Mesodermal cell (in vitro differentiated cells): Measurements from ENCODE around the gene MRPL12.
"Not testable (repeated sequence)": the region's sequence is repeated elsewhere in the genome, so short reads cannot be mapped to it uniquely, and the experiment has no call there.

Experiments used
- H3K27ac ChIP-seq: 2 replicates; pipeline ENCODE4 v1.7.0; 2013; ENCODE audit warnings: mild to moderate bottlenecking, low read depth, low read length, moderate library complexity; ENCODE audit not compliant: severe bottlenecking
- H3K36me3 ChIP-seq: 2 replicates; pipeline ENCODE4 v1.7.1; 2013; ENCODE audit warnings: mild to moderate bottlenecking, low read length, moderate library complexity; ENCODE audit not compliant: control insufficient read depth, insufficient read depth
- H3K4me1 ChIP-seq: one replicate; pipeline ENCODE4 v1.7.1; 2013; ENCODE audit warnings: mild to moderate bottlenecking, low read length; ENCODE audit not compliant: insufficient read depth, control insufficient read depth, poor library complexity, severe bottlenecking
- H3K4me3 ChIP-seq: 2 replicates; pipeline ENCODE4 v1.7.0; 2013; ENCODE audit warnings: low read length, control low read depth, mild to moderate bottlenecking; ENCODE audit not compliant: insufficient read depth, poor library complexity, severe bottlenecking; ENCODE audit errors: extremely low read depth
- H3K9me3 ChIP-seq: 2 replicates; pipeline ENCODE4 v1.7.1; 2013; ENCODE audit warnings: mild to moderate bottlenecking, low read length, moderate library complexity; ENCODE audit not compliant: control insufficient read depth
- WGBS, 2 experiments: methylation state at CpG; one replicate each; pipeline ENCODE4 v1.1.5; 2013; ENCODE audit warnings: missing lambda C conversion rate in 2 of 2; ENCODE audit not compliant: insufficient coverage in 2 of 2; 5-methylcytosine and 5-hydroxymethylcytosine counted together

Gene MRPL12

DNA sequence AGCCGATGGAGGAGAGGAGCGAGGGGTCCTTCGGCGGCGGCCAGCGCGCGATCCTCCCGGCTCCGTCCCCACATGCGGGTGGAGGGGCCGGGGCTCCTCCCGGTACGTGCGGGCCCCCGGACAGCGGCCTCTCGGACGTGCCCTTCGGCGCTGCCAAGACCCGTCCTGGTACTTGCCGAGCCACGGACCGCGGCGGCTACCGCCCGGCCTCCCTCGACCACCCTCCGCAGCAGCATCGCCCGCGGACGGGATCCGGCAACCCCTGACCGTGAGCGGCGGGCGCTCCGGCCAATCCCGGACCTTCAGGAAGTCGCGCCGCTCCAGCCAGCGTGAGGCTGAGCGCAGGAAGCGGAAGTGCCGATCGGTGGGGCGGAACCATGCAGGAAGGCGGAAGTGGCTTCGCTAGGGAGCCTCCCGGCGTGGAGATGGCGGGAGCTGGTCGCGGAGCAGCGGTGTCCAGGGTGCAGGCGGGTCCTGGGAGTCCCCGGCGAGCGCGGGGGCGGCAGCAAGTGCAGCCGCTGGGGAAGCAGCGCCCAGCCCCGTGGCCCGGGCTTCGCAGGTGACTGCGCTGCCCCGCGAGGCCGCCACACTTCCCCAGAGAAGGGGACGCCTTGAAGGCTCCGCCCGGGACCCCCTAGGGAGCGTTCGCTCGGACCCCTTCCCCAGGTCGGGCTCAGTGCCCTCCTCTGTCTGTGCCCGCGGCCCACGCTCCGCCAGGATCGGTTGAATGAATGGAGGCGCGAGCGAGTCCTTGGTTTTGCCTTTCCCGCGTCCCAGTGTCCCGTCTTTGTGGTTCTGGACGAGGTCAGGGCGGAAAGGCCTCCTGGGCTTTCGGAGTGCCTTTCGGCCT, 36.6 kb upstream of the MRPL12 start, which contains the start of the genes CCDC137 and OXLD1:
TSS of gene CCDC137 (plus strand) at position 396 of the 850 bp plus-strand sequence. CDS start at position 426, 30 bp downstream.
TSS of gene OXLD1 (minus strand) at position 264 of the 850 bp plus-strand sequence. CDS start at position 236, 28 bp downstream.
- peak within 1 kb of the TSS; percentile 79 for H3K27ac ChIP-seq
- H3K9me3 ChIP-seq = no peaks in the 10 kb centered on the region
- peak within 1 kb of the TSS; percentile 94 for H3K4me3 ChIP-seq
- 0 to 1% methylated on average over 77 to 81 of the region's 96 CpGs for WGBS, 2 experiments
- peaks cover 48% of the 10 kb centered on the region for H3K36me3 ChIP-seq
- H3K4me1 ChIP-seq = peaks cover 14% of the 10 kb centered on the region

- Histone ChIP-seq H3K36me3 (peaks cover 60% of the 10 kb centered on the region), H3K9me3 (no peaks in the 10 kb centered on the region), H3K4me3 (peak overlapping the region; percentile 94), H3K4me1 (peaks cover 14% of the 10 kb centered on the region), H3K27ac (no peak overlapping the region)
- WGBS, 2 experiments = 90 to 92% methylated on average over 17 to 18 of the region's 18 CpGs
Measured at GRCh38 chr17:81667754-81668153, 35.4 kb upstream of the MRPL12 start.

GRCh38 chr17:81672504-81672903, 30.7 kb upstream of the MRPL12 start:
- H3K36me3 ChIP-seq = peaks cover 75% of the 10 kb centered on the region
- WGBS, 2 experiments = 91 to 97% methylated on average over 14 to 16 of the region's 18 CpGs
- H3K4me1 ChIP-seq = peaks cover 8% of the 10 kb centered on the region
- H3K27ac ChIP-seq = no peak overlapping the region
- H3K4me3 ChIP-seq = no peak overlapping the region
- no peaks in the 10 kb centered on the region for H3K9me3 ChIP-seq

DNA sequence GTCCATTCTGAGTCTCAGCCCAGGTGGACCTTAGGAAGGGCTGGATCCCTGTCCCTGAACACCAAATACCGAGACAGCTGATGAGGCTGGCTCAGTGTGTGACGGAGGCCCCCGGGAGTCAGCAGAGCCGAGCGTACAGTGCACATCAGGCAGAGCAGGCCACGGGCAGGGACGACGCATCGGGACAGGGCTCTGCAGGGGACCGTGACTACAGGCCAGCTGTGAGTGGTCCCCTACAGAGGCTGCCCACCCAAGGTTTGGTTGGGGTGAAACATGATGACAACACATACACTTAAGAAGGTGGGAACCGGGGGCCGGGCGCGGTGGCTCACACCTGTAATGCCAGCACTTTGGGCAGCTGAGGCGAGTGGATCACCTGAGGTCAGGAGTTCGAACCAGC, 30.2 kb upstream of the MRPL12 start:
- H3K4me1 ChIP-seq = peaks cover 6% of the 10 kb centered on the region
- H3K4me3 ChIP-seq = no peak overlapping the region
- WGBS, 2 experiments = 98 to 99% methylated on average over 16 of the region's 16 CpGs
- H3K36me3 ChIP-seq = peaks cover 71% of the 10 kb centered on the region
- H3K9me3 ChIP-seq = no peaks in the 10 kb centered on the region
- no peak overlapping the region for H3K27ac ChIP-seq

DNA sequence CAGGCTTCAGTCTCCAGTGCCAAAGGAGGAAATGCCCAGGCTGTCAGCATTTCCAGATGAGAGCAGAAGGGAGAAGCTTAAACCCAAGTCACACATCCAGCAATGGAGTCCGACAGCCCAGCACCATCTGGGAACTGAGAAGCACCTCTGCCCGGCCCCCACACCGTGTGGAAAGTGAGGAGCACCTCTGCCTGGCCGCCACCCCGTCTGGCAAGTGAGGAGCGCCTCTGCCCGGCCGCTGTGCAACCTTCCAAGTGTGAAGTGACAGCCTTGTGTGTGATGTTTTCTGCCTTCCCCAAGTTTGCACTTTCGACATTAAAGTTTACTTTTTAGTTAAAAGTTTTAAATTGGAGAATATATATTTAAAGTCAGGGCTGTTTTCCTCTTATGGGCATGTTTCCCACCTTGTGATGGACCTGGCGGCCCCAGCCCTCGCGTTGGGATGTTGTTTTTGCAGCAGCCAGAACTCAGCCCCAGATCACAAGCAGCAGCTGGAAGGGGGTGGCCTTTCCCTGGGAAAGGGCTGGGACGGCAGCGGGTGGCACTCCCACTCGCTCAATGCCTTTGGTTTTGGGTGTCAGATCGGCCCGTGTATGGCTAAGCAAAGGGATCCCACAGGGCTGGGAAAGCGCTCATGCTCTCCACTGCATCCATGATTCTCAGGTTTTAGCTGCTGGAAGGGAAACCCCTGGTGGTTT, 29.5 kb upstream of the MRPL12 start:
- no peaks in the 10 kb centered on the region for H3K4me1 ChIP-seq
- H3K36me3 ChIP-seq = peaks cover 64% of the 10 kb centered on the region
- 94 to 95% methylated on average over 16 to 17 of the region's 18 CpGs for WGBS, 2 experiments
- no peaks in the 10 kb centered on the region for H3K9me3 ChIP-seq
- H3K27ac ChIP-seq = no peak overlapping the region
- H3K4me3 ChIP-seq = no peak overlapping the region

GRCh38 chr17:81675515-81676221, 27.5 kb upstream of the MRPL12 start:
- 34 to 50% methylated on average over 9 to 10 of the region's 18 CpGs for WGBS, 2 experiments
- peaks cover 54% of the 10 kb centered on the region for H3K36me3 ChIP-seq
- H3K4me3 ChIP-seq, H3K9me3 ChIP-seq, H3K27ac ChIP-seq, H3K4me1 ChIP-seq: not testable (repeated sequence)

- Histone ChIP-seq H3K36me3 (peaks cover 50% of the 10 kb centered on the region), H3K9me3 (no peaks in the 10 kb centered on the region), H3K4me1 (no peaks in the 10 kb centered on the region), H3K27ac (no peak overlapping the region), H3K4me3 (no peak overlapping the region)
- 94 to 99% methylated on average over 15 to 17 of the region's 17 CpGs for WGBS, 2 experiments
Measured at GRCh38 chr17:81676906-81677305, 26.3 kb upstream of the MRPL12 start.

DNA sequence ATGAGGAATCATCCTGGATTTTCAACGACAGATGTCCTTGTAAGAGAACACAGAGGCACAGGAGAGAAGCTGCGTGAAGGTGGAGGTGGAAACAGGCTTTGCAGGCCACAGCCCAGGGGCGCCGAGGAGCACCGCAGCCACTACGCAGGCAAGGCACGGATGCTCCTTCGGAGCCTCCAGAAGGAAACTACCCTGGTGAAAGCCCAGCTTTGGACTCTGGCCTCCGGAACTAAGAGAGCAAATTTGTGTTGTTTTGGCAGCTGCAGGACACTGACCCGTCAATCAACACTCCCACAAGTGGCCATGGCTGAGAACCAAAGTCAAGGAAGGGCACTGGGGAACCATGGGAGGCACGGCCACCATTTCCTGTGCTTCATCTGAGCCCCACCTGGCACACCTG, 23.0 kb upstream of the MRPL12 start:
- WGBS, 2 experiments = 96 to 98% methylated on average over 11 of the region's 11 CpGs

GRCh38 chr17:81681672-81682071, 21.5 kb upstream of the MRPL12 start:
- Histone ChIP-seq H3K4me1 (peaks cover 16% of the 10 kb centered on the region), H3K9me3 (no peaks in the 10 kb centered on the region), H3K36me3 (peaks cover 34% of the 10 kb centered on the region), H3K27ac (no peak overlapping the region), H3K4me3 (no peak overlapping the region)
- WGBS, 2 experiments = 95 to 98% methylated on average over 13 to 17 of the region's 17 CpGs

More for the DNA sequence above, 23.0 kb upstream of the MRPL12 start:
- Histone ChIP-seq H3K27ac (no peak overlapping the region), H3K4me3 (no peak overlapping the region), H3K36me3 (peaks cover 23% of the 10 kb centered on the region), H3K9me3 (no peaks in the 10 kb centered on the region), H3K4me1 (peaks cover 10% of the 10 kb centered on the region)

DNA sequence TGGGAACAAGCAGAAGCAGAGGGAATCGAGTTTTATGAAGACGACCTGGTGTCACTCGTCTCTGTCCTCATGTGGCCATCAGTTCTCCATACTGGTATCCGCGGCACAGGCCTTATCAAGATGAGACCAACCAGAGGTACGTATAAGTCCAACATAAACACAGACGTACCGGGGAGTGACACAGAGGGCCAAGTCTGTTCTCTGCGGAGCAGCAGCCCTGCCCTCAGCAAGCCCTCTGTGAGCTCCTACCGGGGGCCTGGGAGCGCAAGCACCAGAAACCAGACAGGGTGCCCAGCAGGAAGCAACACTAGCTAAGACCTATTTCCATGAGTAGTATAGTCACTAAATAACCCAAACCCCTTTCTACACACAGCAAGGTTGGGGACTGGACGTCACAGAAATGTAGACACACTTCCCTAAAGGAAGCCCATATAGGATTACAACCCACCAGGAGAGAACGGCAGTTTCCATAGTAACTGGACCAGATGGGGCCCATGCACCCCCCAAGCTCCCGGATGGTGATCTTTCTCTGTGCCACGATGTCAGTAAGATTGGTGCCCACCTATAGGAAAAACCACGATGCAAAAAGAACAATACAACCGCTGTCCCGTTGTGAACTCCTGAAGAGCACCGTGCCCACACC, 20.5 kb upstream of the MRPL12 start:
- H3K9me3 ChIP-seq = no peaks in the 10 kb centered on the region
- H3K4me1 ChIP-seq = peaks cover 16% of the 10 kb centered on the region
- H3K27ac ChIP-seq = peak overlapping the region; percentile 87
- H3K36me3 ChIP-seq = peaks cover 43% of the 10 kb centered on the region
- WGBS, 2 experiments = 51 to 53% methylated on average over 19 of the region's 19 CpGs
- H3K4me3 ChIP-seq = peak overlapping the region; percentile 99
